Measurements from ENCODE around the gene FHOD3. TPM values are rescaled to one million over a fixed set of nuclear protein-coding genes. Genes with fewer than 3 reads are reported as not detected.

Gene FHOD3
- total and polyA plus RNA-seq, 2 of the 4 experiments (the other 2 are of a cell fraction) = 14.6 to 16.0 TPM

DNA sequence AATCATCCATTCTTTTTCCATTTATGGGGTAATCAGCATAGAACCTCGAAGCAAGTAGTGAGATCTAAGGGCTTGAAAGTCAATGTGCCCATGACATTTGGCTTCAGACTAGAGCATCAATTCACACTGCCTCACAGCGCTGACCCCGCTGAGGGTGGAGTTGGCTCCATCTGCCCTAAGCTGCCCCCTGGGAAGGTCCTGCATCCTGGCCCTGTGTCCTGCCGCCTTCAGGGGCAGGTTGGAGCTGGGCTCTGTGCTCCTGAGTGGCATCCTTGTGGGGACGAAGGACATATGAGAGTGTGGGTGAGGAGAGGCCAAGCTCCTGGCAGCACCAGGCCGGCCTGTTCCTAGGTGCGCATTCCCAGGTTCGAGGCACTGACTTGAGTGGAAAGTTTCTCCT lies 249.4 kb downstream of the FHOD3 start:
- WGBS, 2 experiments (ENCODE audit: extremely low coverage in 2 of 2, insufficient read length in 1 of 2) = 20% methylated on average over 1 of the region's 8 CpGs; no CpG with 5 or more reads in 1 of the 2 experiments
- no peak overlapping the region for H3K27ac ChIP-seq (ENCODE audit: insufficient read depth, low read length)

More for the DNA sequence above, 249.4 kb downstream of the FHOD3 start:
- Histone ChIP-seq H4K91ac (ENCODE audit: insufficient read depth, low read depth, low read length) (no peak overlapping the region), H3K14ac (replicated peaks; ENCODE audit: low read depth, low read length) (no peak overlapping the region), H3K36me3 (ENCODE audit: control insufficient read depth, insufficient read depth, low read length) (no peaks in the 10 kb centered on the region), H3K56ac (ENCODE audit: extremely low read depth, insufficient read depth, low read length) (no peak overlapping the region), H2BK120ac (ENCODE audit: low read depth, low read length) (no peak overlapping the region), H3K9ac (ENCODE audit: low read depth, low read length) (no peak overlapping the region), H3K18ac (ENCODE audit: low read depth, low read length) (no peak overlapping the region), H4K5ac (ENCODE audit: low read depth, low read length) (no peak overlapping the region), H4K20me1 (ENCODE audit: insufficient read depth, low read length) (no peaks in the 10 kb centered on the region), H2BK15ac (ENCODE audit: low read depth, low read length) (no peak overlapping the region), H3K4me2 (ENCODE audit: low read depth, low read length) (no peak overlapping the region), H3K4me3 (ENCODE audit: insufficient read depth, low read depth, low read length) (no peak overlapping the region), H2AK9ac (replicated peaks; ENCODE audit: low read depth, low read length, poor library complexity) (no peak overlapping the region), H2AK5ac (ENCODE audit: low read depth, low read length) (no peak overlapping the region), H3K4me1 (ENCODE audit: control insufficient read depth, insufficient read depth, low read length) (peaks cover 2% of the 10 kb centered on the region; the same call in 1 of the 2 replicates), H2BK5ac (ENCODE audit: low read depth, low read length, poor library complexity, severe bottlenecking) (no peak overlapping the region), H2AFZ (replicated peaks; ENCODE audit: low read length, poor library complexity) (no peak overlapping the region), H4K8ac (ENCODE audit: low read depth in 2 of 2, low read length in 2 of 2) (no peak overlapping the region), H3K9me3 (ENCODE audit: control insufficient read depth, insufficient read depth, low read length) (no peaks in the 10 kb centered on the region), H3K27me3 (ENCODE audit: control insufficient read depth, insufficient read depth, low read length) (no peaks in the 10 kb centered on the region), H3K4ac (ENCODE audit: low read depth, low read length) (no peak overlapping the region), H2BK20ac (ENCODE audit: low read depth, low read length) (no peak overlapping the region), H3K23ac (ENCODE audit: low read depth, low read length) (no peak overlapping the region), H3K9me1 (ENCODE audit: insufficient read depth, low read length) (no peaks in the 10 kb centered on the region), H3K79me1 (ENCODE audit: low read depth in 1 of 2, low read length in 2 of 2) (no peaks in the 10 kb centered on the region; a peak in 1 of 4 replicates)
- no peak for ATAC-seq (ENCODE audit: low read depth)
- in situ Hi-C loops (cut with MboI; ENCODE audit: low sequenced_read_pairs) = no loop called here
- ChIA-PET CTCF (no interaction called here), POLR2A (ENCODE audit: unreplicated experiment) (no interaction called here)
- dilution Hi-C loops (cut with HindIII; ENCODE audit: low sequenced_read_pairs, unreplicated experiment) = no loop called here
- intact Hi-C loops (cut with micrococcal nuclease) = no loop called here
- no peak for DNase-seq
- TF ChIP-seq MXI1 (IDR thresholded peaks at IDR 0.05; ENCODE audit: borderline replicate concordance, low read depth, low read length) = no peak
- no peak for TF ChIP-seq RFX5 (IDR thresholded peaks at IDR 0.05; ENCODE audit: low read depth, low read length)
- no peak for TF ChIP-seq FOS (IDR thresholded peaks at IDR 0.05; ENCODE audit: low read depth, low read length)
- no TSS peak for BruUV-seq (replicated peaks)

Measured in IMR-90 (cell line).